H9 (cell line): ENCODE results near the gene KRT8. TPM values are rescaled to one million over a fixed set of nuclear protein-coding genes. Genes with fewer than 3 reads are reported as not detected.
A peak's percentile ranks its signal among the peaks of the same experiment; 100 is the strongest.

ENCODE experiments used
- DNase-seq: peaks from one replicate; pipeline ENCODE4 v3.0.0-alpha.2; 2017
- H2AFZ ChIP-seq: one replicate; pipeline ENCODE4 v1.6.1; 2013; ENCODE audit warnings: mild to moderate bottlenecking, low read length, control low read depth, moderate library complexity
- H2AK5ac ChIP-seq: 2 replicates; pipeline ENCODE4 v1.6.1; 2013; ENCODE audit warnings: low read length, control low read depth, mixed read lengths; ENCODE audit not compliant: insufficient read length
- H2BK120ac ChIP-seq: one replicate; pipeline ENCODE4 v1.6.1; 2013; ENCODE audit warnings: low read depth, mild to moderate bottlenecking, low read length, control low read depth, inconsistent platforms; ENCODE audit not compliant: poor library complexity, severe bottlenecking
- H2BK12ac ChIP-seq: 2 replicates; pipeline ENCODE4 v1.6.1; 2013; ENCODE audit warnings: low read length, control low read depth, mixed read lengths, low read depth; ENCODE audit not compliant: insufficient read length
- H2BK15ac ChIP-seq: 2 replicates; pipeline ENCODE4 v1.6.1; 2013; ENCODE audit warnings: low read depth, low read length, control low read depth
- H2BK20ac ChIP-seq: one replicate; pipeline ENCODE4 v1.6.1; 2013; ENCODE audit warnings: low read depth, mild to moderate bottlenecking, low read length, control low read depth, inconsistent platforms; ENCODE audit not compliant: poor library complexity, severe bottlenecking
- H2BK5ac ChIP-seq: 2 replicates; pipeline ENCODE4 v1.6.1; 2013; ENCODE audit warnings: low read length, control low read depth, mixed read lengths; ENCODE audit not compliant: insufficient read length
- H3K14ac ChIP-seq: 2 replicates; pipeline ENCODE4 v1.6.1; 2013; ENCODE audit warnings: low read length, control low read depth; ENCODE audit not compliant: insufficient read depth
- H3K18ac ChIP-seq: 2 replicates; pipeline ENCODE4 v1.6.1; 2013; ENCODE audit warnings: low read depth, mild to moderate bottlenecking, mixed read lengths, low read length, control low read depth; ENCODE audit not compliant: insufficient read length
- H3K23ac ChIP-seq: 2 replicates; pipeline ENCODE4 v1.6.1; 2013; ENCODE audit warnings: low read length, control low read depth, mixed read lengths, low read depth; ENCODE audit not compliant: insufficient read length
- H3K23me2 ChIP-seq: 2 replicates; pipeline ENCODE4 v1.6.1; 2013; ENCODE audit warnings: low read depth, mild to moderate bottlenecking, mixed read lengths, low read length, control low read depth; ENCODE audit not compliant: insufficient read length, poor library complexity, severe bottlenecking
- H3K27ac ChIP-seq: 2 replicates; pipeline ENCODE4 v1.5.1; 2013; ENCODE audit warnings: low read length, control low read depth, mixed read lengths, low read depth; ENCODE audit not compliant: insufficient read length
- H3K27me3 ChIP-seq: 2 replicates; pipeline ENCODE4 v1.6.1; 2013; ENCODE audit warnings: low read length, control low read depth, inconsistent platforms; ENCODE audit not compliant: insufficient read depth
- H3K4ac ChIP-seq: 2 replicates; pipeline ENCODE4 v1.6.1; 2013; ENCODE audit warnings: low read depth, mild to moderate bottlenecking, control low read depth, inconsistent platforms, low read length, moderate library complexity
- H3K4me1 ChIP-seq: 2 replicates; pipeline ENCODE4 v1.6.1; 2013; ENCODE audit warnings: low read length, control low read depth, inconsistent platforms; ENCODE audit not compliant: insufficient read depth
- H3K4me2 ChIP-seq: 2 replicates; pipeline ENCODE4 v1.6.1; 2013; ENCODE audit warnings: low read length, control low read depth, mixed read lengths; ENCODE audit not compliant: insufficient read length, insufficient read depth
- H3K56ac ChIP-seq: 2 replicates; pipeline ENCODE4 v1.6.1; 2013; ENCODE audit warnings: low read depth, mild to moderate bottlenecking, mixed read lengths, low read length, control low read depth; ENCODE audit not compliant: insufficient read length
- H3K79me1 ChIP-seq: 2 replicates; pipeline ENCODE4 v1.6.1; 2013; ENCODE audit warnings: low read depth, mild to moderate bottlenecking, moderate library complexity, low read length, control low read depth, inconsistent platforms; ENCODE audit not compliant: insufficient read depth, poor library complexity, severe bottlenecking
- H3K79me2 ChIP-seq: 2 replicates; pipeline ENCODE4 v1.6.1; 2013; ENCODE audit warnings: low read length, control low read depth, inconsistent platforms; ENCODE audit not compliant: insufficient read depth
- H3K9ac ChIP-seq: 2 replicates; pipeline ENCODE4 v1.6.1; 2013; ENCODE audit warnings: low read length, control low read depth, mixed read lengths; ENCODE audit not compliant: insufficient read length; ENCODE audit errors: extremely low read depth
- H3K9me3 ChIP-seq: one replicate; pipeline ENCODE4 v1.6.1; 2013; ENCODE audit warnings: low read depth, low read length, inconsistent platforms; ENCODE audit not compliant: control insufficient read depth
- H3T11ph ChIP-seq: one replicate; pipeline ENCODE4 v1.6.1; 2013; ENCODE audit warnings: mild to moderate bottlenecking, low read length, control low read depth, inconsistent platforms
- H4K20me1 ChIP-seq: one replicate; pipeline ENCODE4 v1.6.1; 2013; ENCODE audit not compliant: control insufficient read depth, insufficient read length, insufficient read depth
- H4K5ac ChIP-seq: 2 replicates; pipeline ENCODE4 v1.6.1; 2013; ENCODE audit warnings: low read depth, mild to moderate bottlenecking, mixed read lengths, low read length, control low read depth; ENCODE audit not compliant: insufficient read length
- H4K8ac ChIP-seq: replicated peaks from 2 replicates; pipeline ENCODE4 v1.6.1; 2013; ENCODE audit warnings: low read length, control low read depth, mixed read lengths, low read depth; ENCODE audit not compliant: insufficient read length
- H4K91ac ChIP-seq: 2 replicates; pipeline ENCODE4 v1.6.1; 2013; ENCODE audit warnings: low read depth, mild to moderate bottlenecking, moderate library complexity, mixed read lengths, low read length, control low read depth; ENCODE audit not compliant: insufficient read length
- H3K27ac Mint-ChIP-seq, 3 experiments: 2 replicates in 2 of 3; 3 replicates in 1 of 3; pipeline ENCODE4 v1.8.0; 2020 to 2021; ENCODE audit warnings: mixed read lengths in 3 of 3, mild to moderate bottlenecking in 1 of 3, moderate library complexity in 1 of 3
- H3K27me3 Mint-ChIP-seq: 2 replicates; pipeline ENCODE4 v1.8.0; 2021; ENCODE audit warnings: low read depth, mild to moderate bottlenecking, moderate library complexity, mixed read lengths
- H3K36me3 Mint-ChIP-seq, 3 experiments: 2 replicates in 2 of 3; 3 replicates in 1 of 3; pipeline ENCODE4 v1.8.0; 2020 to 2021; ENCODE audit warnings: low read depth in 3 of 3, mixed read lengths in 3 of 3; ENCODE audit not compliant: insufficient read depth in 1 of 3
- H3K4me1 Mint-ChIP-seq, 2 experiments: 2 replicates each; pipeline ENCODE4 v1.8.0; 2020; ENCODE audit warnings: mixed read lengths in 2 of 2
- H3K4me3 Mint-ChIP-seq, 2 experiments: 2 replicates in 1 of 2; 3 replicates in 1 of 2; pipeline ENCODE4 v1.8.0; 2020 to 2021; ENCODE audit warnings: mild to moderate bottlenecking in 2 of 2, mixed read lengths in 2 of 2, moderate library complexity in 1 of 2
- H3K9me3 Mint-ChIP-seq, 2 experiments: 2 replicates in 1 of 2; 3 replicates in 1 of 2; pipeline ENCODE4 v1.8.0; 2020; ENCODE audit warnings: mild to moderate bottlenecking in 2 of 2, mixed read lengths in 2 of 2, moderate library complexity in 1 of 2
- WGBS: extraction: QIAGEN DNeasy Blood & Tissue Kit; methylation state at CpG from one replicate; pipeline ENCODE4 v1.1.7; 2013; ENCODE audit warnings: missing lambda C conversion rate, low lambda C conversion rate, mixed read lengths; ENCODE audit not compliant: insufficient read length; ENCODE audit errors: extremely low coverage; 5-methylcytosine and 5-hydroxymethylcytosine counted together
- total RNA-seq: library from RNA; stranded (reverse); gene quantifications from 2 replicates; pipeline ENCODE4 v1.2.1, GENCODE V29; 2021
- TF ChIP-seq, protein P1 (sequence below): fragments of 200-600 bp; sonication (generic); conservative IDR thresholded peaks from 3 replicates; pipeline ENCODE4 v1.8.0; 2021; ENCODE audit warnings: antibody characterized with exemption, mild to moderate bottlenecking

KRT8 gene
- total RNA-seq, 1 experiment from 2014 or later = 244 TPM

DNA sequence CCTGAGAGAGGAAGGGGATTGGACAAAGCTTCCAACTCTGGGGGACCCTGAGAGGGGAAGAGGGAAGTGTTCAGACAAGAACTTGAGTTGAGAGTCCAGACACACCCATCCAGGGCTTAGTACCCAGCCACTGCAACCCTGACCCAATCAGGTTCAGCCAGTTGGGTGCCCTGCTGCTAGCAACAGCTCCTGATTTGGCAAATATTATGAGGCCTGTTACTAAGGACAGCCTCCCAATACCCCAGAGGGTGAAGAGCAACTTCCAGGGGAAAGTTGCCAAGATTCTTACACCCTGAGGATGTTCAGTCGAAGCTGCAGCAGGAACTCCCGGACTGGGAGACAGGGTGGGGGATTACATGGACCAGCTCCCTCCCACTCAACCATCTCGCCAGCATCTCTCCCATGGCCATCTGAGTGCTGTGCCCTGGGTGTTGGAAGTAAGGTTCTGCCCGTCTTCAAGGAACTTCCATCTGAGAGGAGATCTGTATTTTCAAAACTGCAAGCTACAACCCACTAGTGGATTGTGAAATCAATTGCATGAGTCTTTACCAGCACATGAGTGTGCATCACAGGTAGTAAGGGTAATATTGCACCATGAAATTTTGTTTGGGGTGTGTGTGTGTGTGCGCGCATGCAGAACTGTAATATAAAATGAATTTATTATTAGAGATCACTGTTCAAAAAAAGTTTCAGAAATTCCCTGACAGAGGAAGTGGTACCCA, 44.6 kb downstream of the KRT8 start:
- H3K4me3 Mint-ChIP-seq = no peak overlapping the region
- Histone ChIP-seq H3K23ac (no peak overlapping the region), H3K9me3 (no peaks in the 10 kb centered on the region), H4K20me1 (no peaks in the 10 kb centered on the region), H2BK20ac (no peak overlapping the region), H3T11ph (no peak overlapping the region), H3K79me1 (no peaks in the 10 kb centered on the region), H3K4ac (no peak overlapping the region), H2AK5ac (no peak overlapping the region), H3K27me3 (no peaks in the 10 kb centered on the region), H3K4me2 (no peak overlapping the region), H3K27ac (no peak overlapping the region), H3K14ac (no peak overlapping the region), H4K5ac (no peak overlapping the region), H3K4me1 (no peaks in the 10 kb centered on the region), H3K56ac (no peak overlapping the region), H4K91ac (no peak overlapping the region), H3K9ac (no peak overlapping the region), H3K79me2 (no peaks in the 10 kb centered on the region), H2BK5ac (no peak overlapping the region), H3K23me2 (no peaks in the 10 kb centered on the region), H2AFZ (no peak overlapping the region), H4K8ac (no peak overlapping the region), H2BK15ac (no peak overlapping the region), H2BK12ac (no peak overlapping the region), H2BK120ac (no peak overlapping the region), H3K18ac (no peak overlapping the region)
- peaks cover 2 to 3% of the 10 kb centered on the region in 2 experiments for H3K4me1 Mint-ChIP-seq
- H3K36me3 Mint-ChIP-seq = no peaks in the 10 kb centered on the region
- peaks cover 4% of the 10 kb centered on the region for H3K27me3 Mint-ChIP-seq
- H3K27ac Mint-ChIP-seq = no peak overlapping the region; a peak in 1 of 7 replicates
- DNase-seq = peak; percentile 31
- WGBS = no CpG with 5 or more reads among the region's 6 CpGs
- TF ChIP-seq, protein P1, sequence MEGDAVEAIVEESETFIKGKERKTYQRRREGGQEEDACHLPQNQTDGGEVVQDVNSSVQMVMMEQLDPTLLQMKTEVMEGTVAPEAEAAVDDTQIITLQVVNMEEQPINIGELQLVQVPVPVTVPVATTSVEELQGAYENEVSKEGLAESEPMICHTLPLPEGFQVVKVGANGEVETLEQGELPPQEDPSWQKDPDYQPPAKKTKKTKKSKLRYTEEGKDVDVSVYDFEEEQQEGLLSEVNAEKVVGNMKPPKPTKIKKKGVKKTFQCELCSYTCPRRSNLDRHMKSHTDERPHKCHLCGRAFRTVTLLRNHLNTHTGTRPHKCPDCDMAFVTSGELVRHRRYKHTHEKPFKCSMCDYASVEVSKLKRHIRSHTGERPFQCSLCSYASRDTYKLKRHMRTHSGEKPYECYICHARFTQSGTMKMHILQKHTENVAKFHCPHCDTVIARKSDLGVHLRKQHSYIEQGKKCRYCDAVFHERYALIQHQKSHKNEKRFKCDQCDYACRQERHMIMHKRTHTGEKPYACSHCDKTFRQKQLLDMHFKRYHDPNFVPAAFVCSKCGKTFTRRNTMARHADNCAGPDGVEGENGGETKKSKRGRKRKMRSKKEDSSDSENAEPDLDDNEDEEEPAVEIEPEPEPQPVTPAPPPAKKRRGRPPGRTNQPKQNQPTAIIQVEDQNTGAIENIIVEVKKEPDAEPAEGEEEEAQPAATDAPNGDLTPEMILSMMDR = no peak
- no peaks in the 10 kb centered on the region for H3K9me3 Mint-ChIP-seq
